HG03571 (cell line): ENCODE data around the gene PXDN.

ENCODE experiments used
- ATAC-seq: cut with Tn5 transposase; IDR thresholded peaks from one replicate; pipeline ENCODE4 v1.9.1; 2021; ENCODE audit not compliant: unreplicated experiment

The PXDN gene

DNA sequence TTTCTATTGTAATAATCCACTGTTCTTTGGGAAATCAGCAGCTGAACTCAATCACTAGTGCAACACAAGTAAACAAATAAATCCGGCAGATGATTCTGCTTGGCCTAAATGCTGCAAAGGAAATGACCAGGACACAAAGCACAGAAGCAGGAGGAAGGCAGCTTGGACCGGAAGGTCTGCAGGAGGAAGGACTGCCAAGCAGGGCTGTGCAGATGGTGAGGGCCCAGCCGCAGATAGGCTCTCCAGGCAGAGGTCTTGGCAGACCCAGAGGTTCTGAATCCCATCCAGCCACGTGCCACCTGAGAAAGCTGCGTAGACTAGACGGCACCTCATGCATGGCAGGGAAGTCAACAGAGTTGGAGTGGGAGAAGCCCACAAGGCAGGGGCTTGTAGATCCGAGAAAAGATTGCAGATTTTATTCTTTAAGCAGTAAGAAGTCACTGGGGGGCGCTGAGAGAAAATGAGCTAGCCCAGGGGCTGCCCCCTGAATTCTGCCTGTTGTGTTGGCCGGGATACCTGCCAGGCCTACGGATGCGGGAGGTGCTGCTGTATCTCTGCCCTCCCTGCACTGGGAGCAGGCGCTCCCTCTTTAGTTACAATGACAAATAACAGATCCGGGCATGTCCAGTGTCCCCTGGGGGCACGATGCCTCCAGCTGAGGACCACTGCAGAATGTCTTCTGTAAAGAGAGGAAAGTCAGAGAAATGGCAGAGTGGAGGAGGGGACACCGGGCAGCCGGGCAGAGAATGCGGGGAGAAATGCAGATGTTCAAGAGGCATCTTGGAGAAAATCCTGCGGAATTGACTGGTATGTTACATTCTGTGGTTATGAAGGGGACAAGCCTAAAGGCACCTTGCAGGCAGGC, 153.5 kb downstream of the PXDN start:
- no peak for ATAC-seq

DNA sequence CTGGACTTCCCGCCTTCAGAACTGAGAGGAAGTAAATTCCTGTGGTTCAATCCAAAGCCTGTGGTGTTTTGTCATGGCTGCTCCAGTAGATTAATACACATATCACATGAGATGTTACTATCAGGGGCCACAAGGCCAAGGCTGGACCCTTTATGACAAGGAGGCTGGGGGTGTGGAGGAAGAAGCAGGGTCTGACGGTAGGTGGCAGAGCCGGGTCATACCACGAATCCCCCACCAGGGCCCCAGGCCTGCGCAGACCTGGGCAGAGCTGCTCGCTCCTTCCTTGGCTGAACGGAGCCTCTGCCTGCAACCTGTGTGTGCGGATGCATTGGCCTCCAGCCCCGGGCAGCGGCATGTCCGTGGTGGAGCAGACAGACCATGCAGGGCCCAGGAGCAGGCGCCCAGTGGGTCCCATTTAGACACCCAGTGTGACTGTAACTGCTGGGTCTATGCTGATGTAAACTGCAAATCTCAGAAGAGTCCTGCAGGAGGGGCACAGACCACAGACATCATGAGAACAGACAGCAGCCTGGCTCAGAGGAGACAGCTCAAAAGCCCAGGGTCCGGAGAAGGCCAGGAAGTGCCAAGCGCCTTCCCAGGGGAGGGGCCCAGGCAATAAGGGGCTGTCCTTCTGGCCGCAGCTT, 155.2 kb downstream of the PXDN start:
- ATAC-seq = no peak

DNA sequence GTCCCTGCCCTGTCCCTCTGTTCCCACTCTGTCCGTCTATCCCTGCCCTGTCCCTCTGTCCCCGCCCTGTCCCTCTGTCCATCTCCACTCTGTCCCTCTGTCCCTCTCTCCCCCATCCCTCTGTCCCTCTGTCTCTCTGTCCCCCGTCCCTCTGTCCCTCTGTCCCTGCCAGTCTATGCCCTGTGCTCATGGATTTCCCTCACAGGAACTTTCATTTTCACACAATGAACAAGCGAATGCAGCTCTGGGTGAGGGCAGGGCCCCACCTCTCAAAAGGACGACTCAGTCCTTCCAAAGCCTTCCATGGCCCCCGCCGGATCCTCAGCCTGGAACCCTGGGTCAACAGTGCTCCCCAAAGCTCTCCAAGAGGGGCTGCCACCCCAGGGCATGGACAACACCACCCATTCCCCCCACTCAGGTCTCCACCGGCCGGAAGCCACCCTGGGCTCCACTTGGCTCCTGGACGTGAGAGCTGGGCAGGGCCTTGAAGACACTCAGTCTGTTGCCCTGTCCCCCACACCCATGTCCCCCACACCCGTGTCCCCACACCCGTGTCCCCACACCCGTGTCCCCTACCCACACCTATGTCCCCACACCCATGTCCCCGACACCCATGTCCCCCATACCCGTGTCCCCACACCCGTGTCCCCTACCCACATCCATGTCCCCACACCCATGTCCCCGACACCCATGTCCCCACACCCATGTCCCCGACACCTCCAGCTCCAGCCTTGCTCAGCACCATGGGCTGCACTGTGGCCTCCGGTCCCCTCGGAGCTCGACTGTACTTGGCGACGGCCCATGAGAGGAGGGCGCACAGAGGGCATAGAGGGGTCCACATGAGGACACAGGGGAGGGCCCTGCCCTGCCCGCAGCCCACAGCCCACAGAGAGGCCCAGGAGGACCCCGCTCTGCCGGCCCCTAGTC, 156.0 kb downstream of the PXDN start:
- no peak for ATAC-seq

DNA sequence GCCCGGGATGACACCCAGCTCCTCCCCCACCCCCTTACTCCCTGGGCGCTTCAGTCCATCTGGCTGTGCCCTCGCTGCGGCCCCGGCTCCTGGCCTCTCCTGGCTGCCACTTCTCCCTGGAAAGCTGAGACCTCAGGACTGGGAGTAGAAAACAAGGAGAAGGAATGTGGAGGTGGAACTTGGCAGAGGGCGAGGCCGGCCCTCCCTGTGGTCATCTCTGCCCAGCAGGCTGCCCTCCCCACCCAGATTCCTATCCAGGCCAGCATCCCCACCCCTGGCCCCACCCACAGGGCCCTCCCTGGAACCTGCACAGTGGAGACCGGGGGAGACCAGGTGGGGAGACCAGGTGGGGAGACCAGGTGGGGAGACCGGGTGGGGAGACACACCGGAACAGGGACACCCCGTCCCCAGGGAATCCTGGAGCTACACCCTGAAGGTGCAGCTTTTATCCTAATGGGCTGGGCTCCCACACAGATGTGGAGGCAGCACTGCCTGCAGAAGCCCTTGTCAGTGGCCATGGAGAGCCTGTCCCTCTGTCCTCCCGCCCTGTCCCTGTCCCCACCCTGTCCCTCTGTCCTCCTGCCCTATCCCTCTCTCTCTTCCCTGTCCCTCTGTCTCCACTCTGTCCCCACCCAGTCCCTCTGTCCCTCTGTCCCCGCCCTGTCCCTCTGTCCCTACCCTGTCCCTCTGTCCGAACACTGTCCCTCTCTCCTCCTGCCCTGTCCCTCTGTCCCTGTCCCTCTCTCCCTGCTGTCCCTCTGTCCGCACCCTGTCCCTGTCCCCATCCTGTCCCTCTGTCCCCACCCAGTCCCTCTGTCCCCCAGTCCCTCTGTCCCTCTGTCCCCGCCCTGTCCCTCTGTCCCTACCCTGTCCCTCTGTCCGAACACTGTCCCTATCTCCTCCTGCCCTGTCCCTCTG, 157.1 kb downstream of the PXDN start:
- ATAC-seq = no peak

DNA sequence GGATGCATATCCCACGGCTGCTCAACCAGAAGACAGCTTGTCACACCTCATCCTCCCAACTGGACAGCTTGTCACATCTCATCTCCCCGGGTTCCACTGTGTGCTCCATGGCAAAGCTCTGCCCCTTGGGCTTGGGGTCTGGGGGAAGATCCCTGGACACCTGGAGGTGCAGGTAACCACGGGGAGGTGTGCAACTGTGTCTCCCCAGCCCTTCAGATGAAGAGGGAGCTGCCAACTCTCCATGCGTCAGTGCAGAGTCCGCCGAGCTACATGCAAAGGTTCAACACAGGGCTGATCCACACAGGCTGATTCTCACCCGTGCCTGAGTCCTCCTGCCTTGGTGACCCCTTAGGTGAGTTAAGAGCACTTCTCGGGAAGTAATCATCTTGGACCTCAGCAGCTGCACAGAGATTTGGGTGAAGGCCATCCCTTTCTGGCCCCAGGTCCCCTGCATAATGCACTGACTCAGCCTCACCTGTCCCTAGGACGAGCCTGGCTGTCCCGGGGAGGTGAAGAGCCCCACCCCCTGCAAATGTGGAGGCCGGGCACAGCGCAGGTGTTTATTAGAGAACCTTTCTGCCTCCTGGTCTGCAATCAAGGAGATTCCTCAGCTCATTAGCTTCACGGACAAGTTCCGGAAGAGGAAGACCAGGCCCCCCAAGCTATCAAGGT, 157.9 kb downstream of the PXDN start:
- no peak for ATAC-seq

DNA sequence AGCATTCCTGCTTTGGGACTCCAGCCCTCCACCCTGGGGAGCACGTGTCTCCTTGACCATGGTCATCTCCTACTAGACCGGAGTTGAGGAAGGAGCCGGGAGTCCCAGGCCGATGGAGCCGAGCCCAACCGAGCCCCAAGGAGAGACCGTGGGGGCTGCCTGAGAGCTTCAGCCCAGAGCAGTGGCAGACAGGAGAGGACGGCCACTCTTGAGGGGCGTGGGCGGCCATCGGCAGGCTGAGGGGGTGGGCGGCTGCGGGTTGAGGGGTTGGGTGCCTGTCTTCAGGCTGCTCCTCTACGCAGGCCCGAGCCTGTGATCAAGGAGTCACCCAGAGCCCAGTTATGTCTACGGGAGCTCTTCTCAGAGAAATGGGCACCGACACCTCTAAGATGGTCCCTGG, 158.7 kb downstream of the PXDN start:
- no peak for ATAC-seq

DNA sequence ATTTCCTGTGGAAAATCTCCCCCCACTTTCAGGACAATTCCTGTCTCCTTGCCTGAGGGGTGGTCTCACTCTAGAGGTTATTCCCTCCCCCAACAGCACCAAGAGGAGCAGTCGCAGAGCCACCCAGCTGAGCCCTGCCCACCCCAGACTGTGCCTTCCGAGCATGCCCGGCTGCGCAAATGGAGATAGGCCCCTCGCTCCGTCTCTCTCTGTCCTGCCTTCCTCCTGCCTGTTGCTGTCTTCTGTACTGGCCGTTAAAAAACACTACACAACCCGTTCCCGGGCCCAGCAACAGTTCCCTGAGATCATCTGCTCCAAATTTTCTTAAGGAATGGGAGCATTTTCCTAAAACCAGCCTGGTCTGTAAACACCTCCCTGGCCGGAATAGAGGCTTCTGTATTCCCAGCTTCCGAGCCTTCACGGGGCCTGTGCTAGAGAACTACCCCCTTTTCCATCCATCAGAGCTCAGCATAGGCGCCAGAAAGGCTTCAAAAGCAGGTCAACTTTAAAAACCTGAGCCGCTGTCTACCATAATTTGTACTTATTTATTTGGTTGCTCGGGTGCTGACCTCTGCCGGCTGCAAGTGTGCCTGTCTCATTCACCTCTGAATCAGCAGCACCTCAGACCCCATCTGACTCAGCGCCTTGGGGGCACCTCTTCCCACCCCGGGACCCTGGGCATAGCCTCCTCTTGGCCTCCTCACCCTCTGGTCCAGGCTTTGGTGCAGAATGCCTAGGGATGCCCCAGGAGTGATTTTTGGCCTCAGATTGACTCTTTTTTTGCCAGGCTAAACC, 159.4 kb downstream of the PXDN start:
- no peak for ATAC-seq

DNA sequence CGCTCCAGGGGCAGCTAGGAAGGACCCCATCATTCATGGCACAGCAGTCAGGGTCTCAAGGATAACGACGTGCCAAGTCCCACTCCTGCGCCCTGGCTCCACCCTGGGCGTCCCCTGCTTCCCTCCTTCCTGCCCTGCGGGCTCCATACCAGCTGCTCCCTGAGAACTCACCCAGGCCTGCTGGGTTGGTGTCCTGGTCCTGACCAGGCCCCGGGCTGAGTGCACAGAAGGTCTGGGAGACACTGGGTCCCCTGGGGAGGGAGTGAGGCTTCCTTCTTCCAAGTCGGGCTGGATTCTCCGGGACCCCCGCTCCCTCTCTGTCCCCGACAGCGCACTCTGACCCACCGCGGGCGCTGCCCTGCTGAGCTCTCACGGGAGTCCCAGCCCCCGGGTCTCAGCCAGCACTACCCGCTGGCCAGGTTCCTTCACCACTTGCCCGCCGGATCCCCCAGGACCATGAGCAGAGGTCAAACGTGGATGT, 160.2 kb downstream of the PXDN start:
- no peak for ATAC-seq

DNA sequence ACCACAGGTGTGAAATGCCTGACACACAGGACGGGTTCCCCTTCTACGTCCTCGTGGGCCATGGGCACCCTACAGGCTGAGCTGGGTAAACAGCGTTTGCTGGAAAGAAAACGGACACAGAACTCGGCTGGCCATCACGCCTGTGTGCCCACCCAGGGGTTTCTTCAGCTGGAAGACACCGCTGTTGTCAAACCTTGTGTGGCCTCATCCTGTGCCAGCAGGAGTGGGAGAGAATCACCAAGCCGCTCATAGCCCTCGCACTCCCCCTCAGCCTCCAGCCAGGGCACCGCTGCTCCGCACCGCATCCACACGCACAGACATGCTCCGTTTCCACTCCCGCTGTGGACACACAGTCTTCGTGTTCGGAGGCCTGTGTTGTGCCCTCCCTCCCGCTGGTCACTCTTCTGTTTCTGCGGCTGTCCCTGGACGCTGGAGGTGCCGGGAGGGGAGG, 161.4 kb downstream of the PXDN start:
- ATAC-seq = no peak

DNA sequence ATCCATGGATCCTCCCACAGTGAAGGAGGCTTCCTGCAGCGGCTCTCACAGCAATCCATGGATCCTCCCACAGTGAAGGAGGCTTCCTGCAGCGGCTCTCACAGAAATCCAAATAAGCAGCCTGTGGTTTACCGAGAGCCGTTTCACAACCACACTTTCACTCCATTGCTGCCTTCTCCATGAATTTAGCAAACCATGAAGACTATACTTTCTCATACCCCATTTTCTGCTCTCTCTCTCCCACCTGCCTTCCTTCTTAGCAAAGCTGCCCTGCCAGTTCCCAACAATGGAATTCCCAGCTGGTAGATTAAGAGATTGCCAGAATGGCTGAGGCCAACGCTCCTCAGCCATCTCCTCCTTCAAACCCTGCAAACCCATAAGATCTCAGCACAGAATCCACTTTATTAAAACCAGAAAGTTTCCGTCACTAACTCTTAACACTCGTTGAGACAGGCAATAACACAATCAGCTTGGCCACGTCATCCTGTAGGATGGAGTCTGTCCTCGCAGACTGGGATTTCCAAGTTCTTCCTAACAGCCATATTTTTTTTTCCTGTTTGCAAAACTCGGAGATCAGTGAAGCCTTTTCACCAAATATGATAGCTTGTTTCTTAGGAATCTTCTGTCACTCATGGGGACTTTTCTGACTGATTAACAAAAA, 162.2 kb downstream of the PXDN start:
- ATAC-seq = no peak
